NCI-H1417 treated with DMSO at 0.1 percent for 48 hours (cell line): Measurements from ENCODE around the gene ARMC6.
A peak's percentile ranks its signal among the peaks of the same experiment; 100 is the strongest.

Experiments
- DNase-seq: peaks from one replicate; lab custom pipeline; 2025; lab: John Stamatoyannopoulos, UW

ARMC6 gene

DNA sequence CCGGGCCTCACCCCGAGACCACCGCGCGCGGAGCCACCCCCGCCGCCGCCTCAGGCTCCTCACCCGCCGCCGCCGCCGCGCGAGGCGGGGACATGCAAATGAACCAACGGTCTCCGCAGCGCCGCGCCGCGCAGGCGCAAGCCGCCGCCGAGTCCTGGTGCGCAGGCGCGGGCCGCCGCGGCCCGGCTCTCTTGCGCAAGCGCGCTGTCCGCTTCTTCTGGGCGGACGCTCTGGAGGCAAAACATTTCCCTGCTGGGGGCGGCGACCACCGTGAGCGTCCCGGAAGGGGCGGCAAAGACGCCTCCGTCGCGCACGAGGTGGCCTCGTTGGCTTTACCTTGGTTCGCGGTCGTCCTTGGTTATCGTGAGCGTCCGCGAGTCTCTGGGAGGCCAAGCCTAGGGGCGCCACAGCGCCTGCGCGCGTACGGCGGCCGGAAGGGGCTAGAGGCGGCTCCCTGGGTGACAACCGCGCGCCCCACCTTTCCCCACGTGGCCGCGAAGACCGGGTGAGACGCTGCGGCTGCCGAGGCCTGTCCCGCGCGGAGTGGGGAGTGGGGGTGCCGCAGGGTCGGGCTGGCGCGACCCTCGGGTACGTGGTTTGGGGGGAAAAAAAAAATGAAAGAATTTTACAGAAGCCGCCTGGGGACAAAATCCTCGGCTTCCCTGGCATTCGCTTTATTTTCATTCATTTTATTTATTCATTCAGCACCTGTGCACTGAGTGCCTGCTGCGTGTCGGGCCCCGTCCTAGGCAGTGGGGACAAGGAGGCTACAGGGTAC, at the start of gene ARMC6, which contains the start of gene SUGP2:
ARMC6 (plus strand) TSS at position 178 of the 778 bp plus-strand sequence. CDS start 607 bp downstream, outside the sequence.
SUGP2 (minus strand) TSS at position 92 of the 778 bp plus-strand sequence. CDS start 2,446 bp downstream, outside the sequence.
- DNase-seq: peak; percentile 71

GRCh38 chr19:18984251-18984650, 49.2 kb upstream of the ARMC6 start:
- no peak for DNase-seq

GRCh38 chr19:18985257-18985656, 48.1 kb upstream of the ARMC6 start:
- no peak for DNase-seq

DNA sequence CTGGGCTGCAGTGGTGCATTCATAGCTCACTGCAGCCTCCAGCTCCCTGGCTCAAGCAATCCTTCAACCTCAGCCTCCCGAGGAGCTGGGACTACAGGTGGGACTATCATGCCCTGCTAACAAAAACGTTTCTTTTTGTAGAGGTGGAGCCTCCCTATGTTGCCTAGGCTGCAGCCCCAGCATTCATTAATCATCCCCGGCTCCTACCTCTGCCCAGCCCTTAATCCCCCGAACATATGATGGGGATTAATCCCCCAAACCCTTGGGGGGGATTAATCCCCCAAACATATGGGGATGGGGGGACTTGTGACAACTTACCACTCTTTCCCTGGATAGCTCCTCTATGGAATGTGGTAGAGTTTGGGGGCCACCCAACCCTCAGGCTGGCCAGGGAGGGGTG, 45.9 kb upstream of the ARMC6 start:
- DNase-seq: no peak

DNA sequence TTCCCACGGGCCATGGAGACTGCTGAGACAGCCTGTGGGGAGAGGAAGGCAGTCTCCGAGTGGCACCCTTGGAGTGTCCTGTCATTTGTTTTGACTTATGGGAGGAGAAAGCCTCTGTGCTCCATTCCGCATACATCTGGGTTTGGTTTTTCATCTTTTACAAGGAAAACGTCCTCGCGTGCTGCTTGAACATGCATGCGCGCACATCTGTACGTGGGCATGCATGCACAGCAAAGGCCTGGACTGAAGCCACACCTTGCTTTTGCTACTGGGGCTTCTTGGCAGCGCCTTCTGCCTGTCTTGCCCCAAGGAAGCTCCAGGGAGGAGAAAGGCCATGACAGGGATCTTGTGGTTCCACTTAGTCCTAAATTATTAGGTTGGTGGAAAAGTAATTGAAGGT, 44.1 kb upstream of the ARMC6 start:
- DNase-seq: no peak

DNA sequence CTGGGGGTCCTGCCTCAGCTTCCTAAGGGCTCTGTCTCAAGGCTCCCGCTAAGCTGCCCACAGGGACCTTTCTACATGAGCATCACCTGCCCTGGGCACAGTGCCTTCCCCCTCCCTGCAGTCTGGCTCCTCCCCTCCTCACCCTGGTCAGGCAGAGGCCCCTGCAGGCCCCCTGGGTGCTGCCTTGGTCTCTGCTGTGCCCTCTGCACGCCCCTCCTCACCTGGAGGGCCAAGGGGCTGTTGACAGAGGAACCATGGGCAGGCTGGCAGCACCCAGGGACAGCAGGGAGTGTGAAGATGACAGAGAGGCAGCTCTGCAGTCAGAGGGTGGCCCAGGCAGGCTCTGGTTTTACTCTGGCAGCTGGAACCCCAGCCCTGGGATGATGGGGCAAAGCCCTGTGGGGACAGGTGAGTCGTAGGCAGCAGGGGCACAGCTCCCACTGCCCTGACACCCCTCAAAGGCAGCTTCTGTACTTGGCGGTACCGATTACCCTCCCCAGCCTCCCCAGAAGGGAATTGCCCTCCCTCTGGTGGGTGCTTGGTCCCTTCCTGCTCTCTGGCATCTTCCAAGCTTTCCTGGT, 43.2 kb upstream of the ARMC6 start:
- DNase-seq: no peak

DNA sequence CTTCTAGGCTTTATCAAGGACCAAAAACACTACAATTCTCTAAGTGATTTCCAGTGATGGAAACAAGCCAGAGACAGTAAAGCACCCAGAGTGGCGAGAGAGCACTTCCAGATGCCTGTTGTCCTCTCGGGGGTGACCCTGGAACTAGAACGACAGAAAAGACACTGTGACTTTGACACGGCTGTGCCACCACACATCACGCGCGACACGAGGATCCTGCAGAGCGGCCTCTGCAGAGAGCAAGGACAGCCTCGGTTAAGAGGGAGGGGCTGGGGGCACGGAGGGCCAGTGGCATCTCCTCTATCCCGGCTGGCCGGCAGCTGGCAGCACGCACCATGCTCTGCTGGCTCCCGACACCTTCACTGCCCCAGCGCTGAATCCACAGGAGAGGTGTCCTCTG, 42.4 kb upstream of the ARMC6 start:
- no peak for DNase-seq

GRCh38 chr19:18991468-18991867, 41.9 kb upstream of the ARMC6 start:
- DNase-seq: no peak

DNA sequence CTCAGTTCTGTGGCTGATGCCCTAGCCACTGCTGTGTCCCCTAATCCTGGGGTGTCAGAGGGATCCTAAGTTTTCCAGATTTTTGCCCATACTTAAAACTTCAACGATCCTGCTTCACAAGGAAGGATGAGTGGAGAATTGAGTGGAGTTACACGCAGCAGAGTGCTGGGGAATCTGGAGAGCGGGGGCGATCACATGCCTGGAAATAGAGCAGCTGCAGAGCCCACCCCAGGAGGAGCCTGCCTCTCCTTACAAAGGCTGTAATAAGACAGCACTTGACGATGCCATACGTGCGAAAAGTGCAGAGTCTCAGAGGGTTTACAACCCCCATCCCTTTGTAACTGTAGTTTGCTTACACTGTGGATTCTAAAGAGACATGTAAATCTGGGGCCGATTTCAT, 40.7 kb upstream of the ARMC6 start:
- no peak for DNase-seq

DNA sequence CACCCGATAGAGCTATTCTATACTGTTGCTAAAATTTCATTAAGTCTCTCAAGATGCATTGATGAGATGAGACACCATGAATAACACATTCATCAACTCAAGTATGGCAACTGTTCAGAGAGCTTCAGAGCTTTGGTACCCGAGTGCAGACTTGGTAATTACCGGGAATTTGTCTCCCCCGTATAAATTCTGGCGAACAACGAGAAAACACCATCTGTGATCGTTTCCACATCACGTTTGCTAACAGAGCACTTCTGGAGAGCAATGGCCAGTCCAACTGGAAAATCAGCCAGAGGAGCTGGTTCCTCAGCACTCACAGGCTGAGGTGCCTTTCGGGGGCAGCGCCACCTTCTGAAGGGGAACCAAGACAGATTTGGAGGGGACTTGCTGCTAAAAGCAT, 40.3 kb upstream of the ARMC6 start:
- no peak for DNase-seq

GRCh38 chr19:18995804-18996241, 37.6 kb upstream of the ARMC6 start:
- DNase-seq: no peak

DNA sequence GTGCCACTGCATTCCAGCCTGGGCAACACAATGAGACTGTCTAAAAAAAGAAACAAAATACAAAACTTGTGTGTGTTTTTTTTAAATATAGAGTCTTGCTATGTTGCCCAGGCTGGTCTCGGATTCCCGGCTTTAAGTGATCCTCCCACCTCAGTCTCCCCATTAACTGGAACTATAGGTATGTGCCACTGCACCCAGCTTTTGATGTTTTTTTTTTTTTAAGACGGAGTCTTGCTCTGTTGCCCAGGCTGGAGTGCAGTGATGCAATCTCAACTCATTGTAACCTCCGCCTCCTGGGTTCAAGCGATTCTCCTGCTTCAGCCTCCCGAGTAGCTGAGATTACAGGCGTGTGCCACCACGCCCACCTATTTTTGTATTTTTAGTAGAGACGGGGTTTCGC, 37.1 kb upstream of the ARMC6 start:
- DNase-seq: no peak

DNA sequence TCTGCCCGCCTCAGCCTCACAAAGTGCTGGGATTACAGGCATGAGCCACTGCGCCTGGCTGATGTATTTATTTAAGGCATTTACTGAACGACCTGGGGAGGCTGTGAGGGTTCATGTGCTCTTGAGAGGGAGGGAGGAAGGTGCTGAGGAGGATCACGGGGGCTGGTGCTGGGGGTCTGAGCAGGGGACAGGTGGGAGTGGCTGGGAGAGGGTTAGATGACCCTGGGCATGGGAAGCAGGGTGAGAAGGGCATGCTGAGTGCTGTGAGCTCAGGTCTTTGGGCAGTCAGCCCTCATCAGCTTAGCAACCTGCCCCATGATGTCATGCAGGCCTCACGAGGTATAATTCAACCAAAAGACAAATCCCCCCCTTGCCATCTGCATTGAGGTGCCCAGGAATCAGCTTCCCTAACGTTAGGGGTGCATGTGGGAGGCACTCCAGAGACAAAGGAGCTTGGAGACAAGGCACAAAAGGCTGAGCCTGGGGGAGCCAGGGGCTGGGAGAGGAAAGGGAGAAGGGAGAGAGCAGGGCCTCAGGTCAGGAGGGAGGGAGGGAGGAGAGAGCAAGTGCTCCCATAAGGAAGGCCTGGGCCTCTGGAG, 36.5 kb upstream of the ARMC6 start:
- no peak for DNase-seq

GRCh38 chr19:18998276-18998675, 35.1 kb upstream of the ARMC6 start:
- DNase-seq: no peak

- no peak for DNase-seq
Measured at GRCh38 chr19:18999016-18999758, 34.2 kb upstream of the ARMC6 start.

DNA sequence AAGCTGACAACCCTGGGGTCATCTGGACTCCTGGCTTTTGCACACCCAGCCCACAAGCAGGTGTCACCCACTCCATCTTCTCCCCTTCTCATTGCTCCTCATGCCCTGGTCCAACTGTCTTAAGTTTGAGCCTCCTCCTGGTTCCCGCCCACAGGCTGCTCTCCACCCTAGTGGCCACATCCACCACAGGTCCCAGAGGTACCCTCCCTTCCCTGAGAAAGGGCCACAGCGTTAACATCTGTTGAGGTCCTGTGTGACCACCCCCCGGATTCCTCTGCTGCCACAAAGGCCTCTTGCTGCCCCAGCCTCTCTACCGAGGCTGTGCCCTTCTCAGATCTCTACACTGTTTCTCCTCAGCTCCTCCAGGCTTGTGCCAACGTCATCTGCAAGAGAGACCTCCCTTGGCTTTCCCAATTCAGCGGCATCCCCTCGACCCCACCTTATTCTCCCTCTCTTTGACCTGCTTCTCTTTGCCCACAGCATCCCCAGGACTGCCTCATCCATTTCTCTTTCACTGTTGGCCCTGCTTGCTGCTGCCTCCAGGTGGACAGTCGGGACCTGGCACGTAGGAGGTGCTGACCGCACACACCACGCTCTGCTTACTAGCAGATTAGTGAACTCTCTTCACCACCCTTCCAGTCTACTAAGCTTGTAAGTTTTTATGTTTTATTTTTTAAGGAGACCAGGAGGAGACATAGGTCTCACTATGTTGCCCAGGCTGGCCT, 33.3 kb upstream of the ARMC6 start:
- DNase-seq: no peak

DNA sequence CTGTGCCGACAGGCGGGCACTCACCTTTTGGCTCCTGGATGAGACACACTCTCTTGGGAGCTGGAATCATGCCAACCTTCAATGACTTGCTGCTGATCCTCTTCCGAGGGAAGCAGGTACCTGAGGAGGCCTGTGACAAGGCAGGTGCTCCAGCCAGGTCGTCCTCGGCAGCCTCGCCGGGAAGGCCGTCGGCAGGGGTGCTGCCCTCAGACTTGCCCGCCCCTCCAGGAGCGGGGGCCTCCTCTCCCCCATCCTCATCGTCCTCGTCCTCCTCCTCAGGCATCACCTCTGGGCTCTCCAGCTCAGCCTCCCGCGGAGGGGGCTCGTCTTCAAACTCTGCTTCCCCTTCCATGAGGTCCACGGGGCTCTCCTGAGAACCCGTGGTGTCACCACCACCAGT, 29.3 kb upstream of the ARMC6 start:
- DNase-seq: no peak

DNA sequence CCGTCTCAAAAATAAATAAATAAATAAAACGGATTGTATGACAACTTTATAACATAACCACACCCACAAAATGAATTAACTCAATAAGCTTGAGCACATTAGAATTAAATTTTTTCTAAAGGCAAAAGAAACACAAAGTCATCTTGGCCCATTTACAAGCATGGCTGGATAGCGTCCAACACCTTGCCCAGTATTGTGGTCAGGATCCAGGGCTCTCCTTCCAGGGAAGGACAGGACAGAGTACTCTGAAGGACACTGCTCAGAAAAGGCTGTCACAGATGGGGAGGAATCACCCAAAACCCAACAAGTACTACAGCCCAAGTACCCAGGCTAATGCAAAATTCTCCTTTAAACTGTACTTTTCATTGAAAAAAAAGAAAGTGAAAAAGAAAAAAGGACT, 27.2 kb upstream of the ARMC6 start:
- DNase-seq: no peak

DNA sequence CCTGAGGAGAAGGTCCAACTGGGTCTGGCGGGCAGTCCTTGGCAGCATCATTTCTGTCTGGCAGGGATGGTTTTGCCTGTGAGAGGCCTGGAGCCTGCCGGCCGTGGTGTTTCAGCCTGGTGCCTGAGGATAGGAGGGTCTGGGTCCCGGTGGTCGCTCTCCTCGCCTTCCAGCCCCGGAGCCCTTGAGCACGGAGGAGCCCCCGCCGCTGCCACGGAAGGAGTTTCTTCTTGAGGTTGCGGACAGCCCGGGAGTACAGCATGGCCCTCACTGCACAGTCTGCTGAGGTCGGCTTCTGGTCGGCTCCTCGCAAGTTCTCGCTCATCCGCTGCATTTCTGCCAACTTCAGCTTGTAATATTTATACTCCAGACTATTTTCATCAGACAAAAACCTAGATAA, 23.5 kb upstream of the ARMC6 start:
- no peak for DNase-seq

GRCh38 chr19:19010551-19010950, 22.9 kb upstream of the ARMC6 start:
- no peak for DNase-seq

GRCh38 chr19:19021115-19021514, 12.3 kb upstream of the ARMC6 start:
- no peak for DNase-seq
